Cardiac muscle cell (in vitro differentiated cells and primary cell): Measurements from ENCODE around the gene PITPNB. TPM values are rescaled to one million over a fixed set of nuclear protein-coding genes. Genes with fewer than 3 reads are reported as not detected.

Source experiments
- DNase-seq, 2 donors: peaks; one replicate each; pipeline versions ENCODE4 v3.0.0 to v3.0.0-alpha.2; 2010 to 2017; ENCODE audit warnings: low read depth in 1 of 2, low spot score in 1 of 2
- H3K27ac ChIP-seq: fragments of 200-600 bp; sonication (generic); 2 replicates; pipeline ENCODE4 v1.5.1; 2016
- H3K27me3 ChIP-seq: fragments of 200-600 bp; sonication (generic); 2 replicates; pipeline ENCODE4 v1.6.0; 2016; ENCODE audit warnings: control low read depth
- H3K36me3 ChIP-seq: fragments of 200-600 bp; sonication (generic); 2 replicates; pipeline ENCODE4 v1.5.1; 2016; ENCODE audit warnings: control low read depth
- H3K4me1 ChIP-seq: fragments of 200-600 bp; sonication (generic); 2 replicates; pipeline ENCODE4 v1.8.1; 2017; ENCODE audit warnings: low read depth, mild to moderate bottlenecking, mixed run types
- H3K4me3 ChIP-seq: fragments of 200-600 bp; sonication (generic); 2 replicates; pipeline ENCODE4 v1.5.1; 2016; ENCODE audit warnings: mild to moderate bottlenecking
- H3K9me3 ChIP-seq: fragments of 200-600 bp; sonication (generic); 2 replicates; pipeline ENCODE4 v1.5.1; 2017; ENCODE audit warnings: low read depth, mild to moderate bottlenecking, control low read depth
- polyA plus RNA-seq: library from polyadenylated mRNA; unstranded; fragments of >200 nt; fragmentation: Nextera tagmentation; extraction: Ambion mirVana; gene quantifications from 2 replicates; pipeline ENCODE4 v1.2.1, GENCODE V29; 2016
- total RNA-seq: library from RNA; depleted of rRNA; stranded (reverse); fragments of >200 nt; gene quantifications from 2 replicates; pipeline ENCODE4 v1.2.3, GENCODE V29; 2016
- TF ChIP-seq, protein P1 (sequence below): IDR thresholded peaks from 2 replicates; pipeline ENCODE4 v1.5.1; 2012; ENCODE audit warnings: low read depth, mild to moderate bottlenecking, low read length

PITPNB gene
- total and polyA plus RNA-seq, 2 experiments from 2014 or later = 73.2 to 131 TPM

DNA sequence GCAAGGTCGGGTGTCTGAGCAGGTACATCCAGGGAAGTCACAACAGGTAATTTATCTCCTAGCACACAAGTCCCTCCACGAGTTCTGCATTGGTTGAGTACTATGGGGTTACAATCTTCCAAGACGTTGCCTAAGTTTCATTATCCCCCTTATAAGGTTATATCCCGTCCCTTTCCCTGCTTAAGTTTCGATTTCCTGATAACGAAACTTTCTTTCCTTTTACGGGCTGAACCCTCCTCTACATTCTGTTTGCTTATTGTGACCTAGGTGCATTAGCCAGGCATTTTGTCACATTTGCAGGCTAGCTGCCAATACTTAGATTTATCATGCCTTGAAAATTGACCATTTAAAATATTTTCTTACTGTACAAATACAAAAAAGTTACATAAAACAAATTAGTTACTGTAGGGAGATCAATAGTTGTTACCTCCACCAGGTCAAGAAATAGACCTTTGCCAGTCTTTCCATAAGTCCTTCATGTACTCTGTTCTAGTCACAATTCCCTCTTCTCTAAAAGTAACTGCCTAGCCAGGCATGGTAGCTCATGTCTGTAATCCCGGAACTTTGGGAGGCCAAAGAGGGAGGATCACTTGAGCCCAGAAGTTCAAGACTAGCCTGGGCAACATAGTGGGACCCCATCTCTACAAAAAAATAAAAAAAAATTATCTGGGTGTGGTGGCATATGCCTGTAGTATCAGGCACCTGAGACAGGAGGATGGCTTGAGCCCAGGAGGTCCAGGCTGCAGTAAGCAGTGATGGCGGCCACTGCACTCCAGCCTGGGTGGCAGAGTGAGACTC, 14.3 kb upstream of the PITPNB start:
- DNase-seq = no peak
- H3K4me3 ChIP-seq = no peak overlapping the region
- H3K27ac ChIP-seq = no peak overlapping the region
- H3K9me3 ChIP-seq = no peaks in the 10 kb centered on the region
- no peaks in the 10 kb centered on the region for H3K36me3 ChIP-seq
- TF ChIP-seq, protein P1, sequence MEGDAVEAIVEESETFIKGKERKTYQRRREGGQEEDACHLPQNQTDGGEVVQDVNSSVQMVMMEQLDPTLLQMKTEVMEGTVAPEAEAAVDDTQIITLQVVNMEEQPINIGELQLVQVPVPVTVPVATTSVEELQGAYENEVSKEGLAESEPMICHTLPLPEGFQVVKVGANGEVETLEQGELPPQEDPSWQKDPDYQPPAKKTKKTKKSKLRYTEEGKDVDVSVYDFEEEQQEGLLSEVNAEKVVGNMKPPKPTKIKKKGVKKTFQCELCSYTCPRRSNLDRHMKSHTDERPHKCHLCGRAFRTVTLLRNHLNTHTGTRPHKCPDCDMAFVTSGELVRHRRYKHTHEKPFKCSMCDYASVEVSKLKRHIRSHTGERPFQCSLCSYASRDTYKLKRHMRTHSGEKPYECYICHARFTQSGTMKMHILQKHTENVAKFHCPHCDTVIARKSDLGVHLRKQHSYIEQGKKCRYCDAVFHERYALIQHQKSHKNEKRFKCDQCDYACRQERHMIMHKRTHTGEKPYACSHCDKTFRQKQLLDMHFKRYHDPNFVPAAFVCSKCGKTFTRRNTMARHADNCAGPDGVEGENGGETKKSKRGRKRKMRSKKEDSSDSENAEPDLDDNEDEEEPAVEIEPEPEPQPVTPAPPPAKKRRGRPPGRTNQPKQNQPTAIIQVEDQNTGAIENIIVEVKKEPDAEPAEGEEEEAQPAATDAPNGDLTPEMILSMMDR = no peak
- H3K27me3 ChIP-seq = no peaks in the 10 kb centered on the region
- H3K4me1 ChIP-seq = no peaks in the 10 kb centered on the region

DNA sequence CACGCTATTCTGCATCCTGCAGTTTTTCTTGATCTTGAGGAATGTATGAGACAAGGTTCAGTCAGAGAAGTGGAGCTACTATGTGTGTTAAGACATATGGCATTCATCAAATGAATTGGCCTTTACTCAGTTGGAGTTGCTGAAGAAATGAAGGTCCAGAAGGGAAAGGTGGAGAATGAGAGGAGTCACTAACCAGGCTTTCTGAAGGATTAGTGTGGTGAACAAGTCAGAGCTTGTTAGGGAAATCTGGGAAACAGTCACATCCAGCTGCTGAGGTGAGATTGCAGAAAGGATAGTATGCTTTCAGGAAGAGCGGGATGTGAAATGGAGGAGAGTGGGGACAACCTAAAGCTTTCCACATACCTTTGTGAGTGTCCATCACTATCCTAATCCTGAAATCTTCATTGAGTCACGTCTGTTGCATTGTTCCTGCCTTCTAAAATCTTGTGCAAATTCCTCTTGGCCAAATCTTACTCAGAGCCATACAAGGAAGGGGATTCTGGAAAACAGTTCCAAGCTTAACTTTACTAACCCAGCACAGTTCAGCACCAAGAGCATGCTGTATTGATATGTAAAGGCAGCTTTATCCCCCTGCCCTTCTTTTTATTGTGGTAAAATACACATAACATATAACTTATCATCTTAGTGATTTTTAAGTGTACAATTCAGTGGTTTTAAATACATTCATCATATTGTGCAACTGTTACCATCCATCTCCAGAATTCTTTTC, 11.4 kb upstream of the PITPNB start:
- H3K27me3 ChIP-seq = no peaks in the 10 kb centered on the region
- no peak overlapping the region for H3K4me3 ChIP-seq
- H3K27ac ChIP-seq = peak overlapping the region; percentile 37
- H3K4me1 ChIP-seq = no peaks in the 10 kb centered on the region
- no peaks in the 10 kb centered on the region for H3K9me3 ChIP-seq
- no peaks in the 10 kb centered on the region for H3K36me3 ChIP-seq
- peak in 1 of 2 donors; percentile 12 for DNase-seq
- TF ChIP-seq, protein P1 = no peak

DNA sequence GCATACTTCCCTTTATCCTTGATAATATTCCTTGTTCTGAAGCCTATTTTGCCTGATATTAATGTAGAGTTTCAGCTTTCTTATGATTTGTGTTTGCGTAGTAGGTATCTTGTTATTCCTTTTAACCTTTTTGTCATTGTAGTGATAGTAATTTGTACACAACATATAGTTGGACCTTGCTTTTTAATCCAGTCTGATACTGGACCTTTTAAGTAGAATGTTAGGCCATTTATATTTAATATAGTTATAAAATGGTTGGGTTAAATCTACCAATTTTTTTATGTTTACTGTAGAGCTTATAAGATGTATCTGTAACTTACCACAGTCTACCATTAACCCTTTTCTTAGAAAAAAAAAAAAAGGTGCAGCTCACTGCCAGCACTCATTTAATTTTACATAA, 8.6 kb upstream of the PITPNB start:
- no peaks in the 10 kb centered on the region for H3K4me1 ChIP-seq
- H3K27ac ChIP-seq = no peak overlapping the region
- no peaks in the 10 kb centered on the region for H3K9me3 ChIP-seq
- TF ChIP-seq, protein P1 = no peak
- no peak for DNase-seq
- peaks cover 7% of the 10 kb centered on the region for H3K36me3 ChIP-seq
- no peak overlapping the region for H3K4me3 ChIP-seq
- H3K27me3 ChIP-seq = no peaks in the 10 kb centered on the region

DNA sequence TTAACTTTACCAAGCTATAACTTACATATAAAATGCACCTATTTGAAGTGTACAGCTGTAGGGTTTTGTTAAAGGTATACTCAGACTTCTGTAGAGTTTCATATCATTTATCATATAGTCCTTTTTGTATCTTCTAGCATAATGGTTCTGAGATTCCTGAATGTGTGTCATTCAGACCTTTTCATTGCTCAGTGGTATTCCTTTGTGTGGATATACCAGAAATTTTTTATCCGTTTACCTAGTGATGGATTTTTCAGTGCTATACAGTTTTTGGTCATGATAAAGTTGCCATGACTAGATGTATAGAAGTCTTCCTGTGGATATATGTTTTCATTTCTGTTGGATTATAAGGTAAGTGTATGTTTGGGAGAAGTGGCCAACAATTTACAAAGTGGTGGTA, 6.3 kb upstream of the PITPNB start:
- H3K36me3 ChIP-seq = peaks cover 10% of the 10 kb centered on the region
- no peaks in the 10 kb centered on the region for H3K9me3 ChIP-seq
- no peak overlapping the region for H3K27ac ChIP-seq
- H3K27me3 ChIP-seq = no peaks in the 10 kb centered on the region
- peaks cover 7% of the 10 kb centered on the region for H3K4me1 ChIP-seq
- no peak for DNase-seq
- TF ChIP-seq, protein P1 = no peak
- no peak overlapping the region for H3K4me3 ChIP-seq

DNA sequence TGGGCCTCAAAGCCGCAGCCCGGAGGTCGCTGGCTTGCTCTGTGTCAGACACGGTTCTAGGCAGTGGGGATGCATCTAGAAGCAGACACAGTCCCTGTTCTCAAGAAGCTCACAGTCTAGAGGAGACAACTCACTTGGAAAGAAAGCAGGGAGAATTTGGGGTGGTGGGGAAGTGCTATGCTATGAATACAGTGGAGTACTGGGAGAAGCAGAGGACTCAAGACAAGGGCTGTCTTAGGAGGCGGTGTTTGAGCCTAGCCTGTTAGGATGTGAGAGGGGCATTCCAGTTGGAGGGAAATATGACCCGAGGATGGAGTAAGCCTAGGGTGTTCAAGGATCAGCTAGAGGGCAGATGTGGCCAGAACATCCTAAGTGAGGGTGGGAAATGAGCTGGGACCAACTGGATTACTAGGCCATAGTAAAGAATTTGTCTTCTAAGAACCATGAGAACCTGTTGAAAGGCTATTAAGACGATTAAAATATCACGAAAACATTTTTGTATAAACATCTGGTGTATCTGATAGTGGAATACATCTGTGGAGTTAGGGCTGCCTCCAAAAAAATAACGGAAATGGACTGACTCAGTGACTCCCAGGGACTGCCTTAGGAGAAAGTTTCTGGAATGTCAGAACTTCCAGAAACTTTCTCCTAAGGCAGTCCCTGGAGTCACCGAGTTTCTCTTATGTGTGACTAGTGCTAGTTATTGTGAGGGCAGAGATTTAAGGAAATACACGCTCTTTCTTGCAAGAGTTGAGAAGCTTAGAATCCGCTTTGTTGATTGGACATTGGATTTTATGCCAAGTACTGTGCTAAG, 1.1 kb upstream of the PITPNB start:
- Histone ChIP-seq H3K4me3 (peak overlapping the region; percentile 64), H3K27me3 (no peaks in the 10 kb centered on the region), H3K36me3 (peaks cover 10% of the 10 kb centered on the region), H3K27ac (peak overlapping the region; percentile 94), H3K9me3 (no peaks in the 10 kb centered on the region), H3K4me1 (peaks cover 34% of the 10 kb centered on the region)
- TF ChIP-seq, protein P1 = peak; percentile 12
- peak; percentile 78 to 81 for DNase-seq
